ENCODE results near the gene MISP3.

Gene MISP3

DNA sequence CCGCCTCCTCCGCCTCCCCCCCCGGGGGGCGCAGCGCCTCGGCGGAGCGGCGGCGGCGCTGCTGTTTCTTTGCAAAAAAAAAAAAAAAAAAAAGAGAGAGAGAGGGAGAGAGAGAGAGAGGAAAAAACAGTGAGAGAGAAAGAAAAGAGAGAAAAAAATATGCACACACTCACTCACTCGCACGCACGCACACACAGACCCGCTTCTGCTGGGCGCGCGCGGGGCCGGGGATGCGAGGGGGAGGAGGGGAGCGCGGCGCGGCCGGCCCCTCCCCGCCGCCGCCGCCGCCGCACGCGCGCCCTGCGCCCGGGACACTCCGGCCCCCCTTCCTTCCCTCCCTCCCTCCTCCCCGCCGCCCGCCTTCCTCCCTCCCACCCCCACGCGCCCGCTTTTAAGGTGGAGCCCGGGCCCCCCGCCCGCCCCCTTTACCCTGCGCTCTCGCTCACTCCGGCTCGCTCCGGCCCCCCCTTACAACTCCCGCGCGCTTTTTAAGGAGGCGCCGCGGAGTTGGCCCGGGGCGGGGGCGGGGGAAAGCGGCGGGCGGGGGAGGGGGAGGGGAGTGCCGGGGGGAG is 18.0 kb downstream of the MISP3 start, which contains the start of gene SAMD1 (continued):
- TF ChIP-seq, protein P1, sequence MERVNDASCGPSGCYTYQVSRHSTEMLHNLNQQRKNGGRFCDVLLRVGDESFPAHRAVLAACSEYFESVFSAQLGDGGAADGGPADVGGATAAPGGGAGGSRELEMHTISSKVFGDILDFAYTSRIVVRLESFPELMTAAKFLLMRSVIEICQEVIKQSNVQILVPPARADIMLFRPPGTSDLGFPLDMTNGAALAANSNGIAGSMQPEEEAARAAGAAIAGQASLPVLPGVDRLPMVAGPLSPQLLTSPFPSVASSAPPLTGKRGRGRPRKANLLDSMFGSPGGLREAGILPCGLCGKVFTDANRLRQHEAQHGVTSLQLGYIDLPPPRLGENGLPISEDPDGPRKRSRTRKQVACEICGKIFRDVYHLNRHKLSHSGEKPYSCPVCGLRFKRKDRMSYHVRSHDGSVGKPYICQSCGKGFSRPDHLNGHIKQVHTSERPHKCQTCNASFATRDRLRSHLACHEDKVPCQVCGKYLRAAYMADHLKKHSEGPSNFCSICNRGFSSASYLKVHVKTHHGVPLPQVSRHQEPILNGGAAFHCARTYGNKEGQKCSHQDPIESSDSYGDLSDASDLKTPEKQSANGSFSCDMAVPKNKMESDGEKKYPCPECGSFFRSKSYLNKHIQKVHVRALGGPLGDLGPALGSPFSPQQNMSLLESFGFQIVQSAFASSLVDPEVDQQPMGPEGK (CRISPR knock-in tag; IDR thresholded peaks at IDR 0.05; ENCODE audit: borderline replicate concordance), result no peak
- TF ChIP-seq SNAI2 (CRISPR knock-in tag; IDR thresholded peaks at IDR 0.05), result no peak
- no peak for TF ChIP-seq ZNF8 (CRISPR knock-in tag; IDR thresholded peaks at IDR 0.05)
- no peak for TF ChIP-seq ISL1 (CRISPR knock-in tag; IDR thresholded peaks at IDR 0.05)
- no peak for TF ChIP-seq ZC3H10 (CRISPR knock-in tag; IDR thresholded peaks at IDR 0.05)
- no peak for TF ChIP-seq ZFP3 (CRISPR knock-in tag; IDR thresholded peaks at IDR 0.05)
- no peak for TF ChIP-seq TOX (CRISPR knock-in tag; IDR thresholded peaks at IDR 0.05; ENCODE audit: borderline replicate concordance)
- TF ChIP-seq, protein P2, sequence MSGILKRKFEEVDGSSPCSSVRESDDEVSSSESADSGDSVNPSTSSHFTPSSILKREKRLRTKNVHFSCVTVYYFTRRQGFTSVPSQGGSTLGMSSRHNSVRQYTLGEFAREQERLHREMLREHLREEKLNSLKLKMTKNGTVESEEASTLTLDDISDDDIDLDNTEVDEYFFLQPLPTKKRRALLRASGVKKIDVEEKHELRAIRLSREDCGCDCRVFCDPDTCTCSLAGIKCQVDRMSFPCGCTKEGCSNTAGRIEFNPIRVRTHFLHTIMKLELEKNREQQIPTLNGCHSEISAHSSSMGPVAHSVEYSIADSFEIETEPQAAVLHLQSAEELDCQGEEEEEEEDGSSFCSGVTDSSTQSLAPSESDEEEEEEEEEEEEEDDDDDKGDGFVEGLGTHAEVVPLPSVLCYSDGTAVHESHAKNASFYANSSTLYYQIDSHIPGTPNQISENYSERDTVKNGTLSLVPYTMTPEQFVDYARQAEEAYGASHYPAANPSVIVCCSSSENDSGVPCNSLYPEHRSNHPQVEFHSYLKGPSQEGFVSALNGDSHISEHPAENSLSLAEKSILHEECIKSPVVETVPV (CRISPR knock-in tag; IDR thresholded peaks at IDR 0.05), result no peak
- TF ChIP-seq ZNF70 (CRISPR knock-in tag; IDR thresholded peaks at IDR 0.05), result no peak
- TF ChIP-seq, protein P3, sequence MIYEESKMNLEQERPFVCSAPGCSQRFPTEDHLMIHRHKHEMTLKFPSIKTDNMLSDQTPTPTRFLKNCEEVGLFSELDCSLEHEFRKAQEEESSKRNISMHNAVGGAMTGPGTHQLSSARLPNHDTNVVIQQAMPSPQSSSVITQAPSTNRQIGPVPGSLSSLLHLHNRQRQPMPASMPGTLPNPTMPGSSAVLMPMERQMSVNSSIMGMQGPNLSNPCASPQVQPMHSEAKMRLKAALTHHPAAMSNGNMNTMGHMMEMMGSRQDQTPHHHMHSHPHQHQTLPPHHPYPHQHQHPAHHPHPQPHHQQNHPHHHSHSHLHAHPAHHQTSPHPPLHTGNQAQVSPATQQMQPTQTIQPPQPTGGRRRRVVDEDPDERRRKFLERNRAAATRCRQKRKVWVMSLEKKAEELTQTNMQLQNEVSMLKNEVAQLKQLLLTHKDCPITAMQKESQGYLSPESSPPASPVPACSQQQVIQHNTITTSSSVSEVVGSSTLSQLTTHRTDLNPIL (CRISPR knock-in tag; IDR thresholded peaks at IDR 0.05; ENCODE audit: low read depth), result no peak
- no peak for TF ChIP-seq OSR1 (CRISPR knock-in tag; IDR thresholded peaks at IDR 0.05)
- TF ChIP-seq ESRRG (CRISPR knock-in tag; IDR thresholded peaks at IDR 0.05), result no peak

DNA sequence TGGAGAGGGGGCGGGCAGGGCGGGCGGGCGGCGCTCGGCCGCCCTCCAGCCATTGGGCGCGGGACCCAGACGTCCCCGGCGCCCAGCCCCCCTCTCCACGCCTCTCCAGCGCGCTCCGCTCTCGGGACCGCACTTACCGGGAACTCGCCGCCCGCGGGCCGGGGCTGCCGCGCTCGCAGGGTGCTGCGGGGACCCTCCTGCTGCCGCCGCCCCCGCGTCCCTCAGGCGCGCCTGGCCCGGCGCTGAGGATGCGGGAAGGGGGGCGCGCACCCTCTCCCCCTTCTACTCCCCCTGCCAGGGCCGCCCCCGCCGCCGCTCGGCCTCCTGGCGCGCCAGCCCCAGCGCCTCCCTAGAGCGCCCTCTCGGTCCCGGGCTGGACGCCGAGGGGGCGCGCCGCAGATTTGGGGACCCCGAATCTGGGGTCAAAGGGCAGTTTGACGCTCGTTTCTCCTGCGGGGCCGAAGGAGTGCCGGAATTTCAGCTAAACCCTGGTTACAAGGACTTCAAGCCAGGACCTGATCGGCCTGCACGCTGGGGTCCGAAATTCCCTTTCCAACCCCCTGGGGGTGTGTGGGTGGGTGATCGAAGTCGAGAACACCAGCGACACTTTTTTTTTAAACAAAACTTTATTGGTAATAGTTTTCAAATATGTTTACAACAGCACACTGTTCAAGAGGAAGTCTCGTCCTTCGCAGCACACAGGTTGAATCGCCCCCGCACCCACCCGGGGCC is 18.7 kb downstream of the MISP3 start:
- TF ChIP-seq ESRRG (CRISPR knock-in tag; IDR thresholded peaks at IDR 0.05) (no peak), ZNF565 (CRISPR knock-in tag; conservative IDR thresholded peaks at IDR 0.05; ENCODE audit: low read depth) (no peak), CSDC2 (CRISPR knock-in tag; IDR thresholded peaks at IDR 0.05) (no peak)
- ATAC-seq, result peak; percentile 76

DNA sequence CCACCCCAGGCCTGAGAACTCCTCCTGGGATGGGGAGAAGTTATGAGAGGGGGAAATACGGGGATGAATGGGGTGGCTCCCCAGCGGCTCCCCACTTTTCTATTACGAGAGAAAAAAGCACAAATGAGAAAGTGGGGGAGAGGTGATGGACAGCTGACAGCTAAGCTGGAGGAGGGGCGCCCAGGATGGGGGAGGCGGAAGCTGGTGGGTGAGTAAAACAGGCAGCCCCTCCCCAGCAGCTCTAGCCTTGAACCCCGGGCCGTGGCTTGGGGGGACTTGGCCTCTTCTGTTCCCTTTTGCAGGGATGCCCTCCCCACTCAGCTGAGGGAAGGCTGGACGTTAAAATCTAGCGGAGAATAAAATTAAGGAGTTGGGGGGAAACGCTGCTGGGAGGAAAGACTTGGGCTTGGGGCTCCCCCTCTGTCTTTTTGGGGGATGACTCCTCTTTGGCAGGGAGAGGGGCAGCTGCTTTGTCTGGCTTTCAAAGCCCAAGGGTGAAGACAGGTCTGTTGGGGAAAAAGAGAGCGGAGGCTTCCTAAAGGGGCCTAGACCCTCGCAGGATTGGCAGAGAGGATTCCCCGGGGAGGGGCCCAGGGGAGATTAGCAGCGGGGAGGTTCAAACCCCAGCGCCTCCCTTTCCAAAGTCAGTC is 19.4 kb downstream of the MISP3 start:
- TF ChIP-seq ZNF565 (CRISPR knock-in tag; conservative IDR thresholded peaks at IDR 0.05; ENCODE audit: low read depth) (no peak), ZNF8 (CRISPR knock-in tag; IDR thresholded peaks at IDR 0.05) (no peak), ZC3H10 (CRISPR knock-in tag; IDR thresholded peaks at IDR 0.05) (no peak), ISL1 (CRISPR knock-in tag; IDR thresholded peaks at IDR 0.05) (no peak), SNAI2 (CRISPR knock-in tag; IDR thresholded peaks at IDR 0.05) (no peak)
- TF ChIP-seq, protein P2 (CRISPR knock-in tag; IDR thresholded peaks at IDR 0.05), result no peak
- TF ChIP-seq, protein P1 (CRISPR knock-in tag; IDR thresholded peaks at IDR 0.05; ENCODE audit: borderline replicate concordance), result no peak
- no peak; the same call in 2 of the 3 replicates for ATAC-seq

DNA sequence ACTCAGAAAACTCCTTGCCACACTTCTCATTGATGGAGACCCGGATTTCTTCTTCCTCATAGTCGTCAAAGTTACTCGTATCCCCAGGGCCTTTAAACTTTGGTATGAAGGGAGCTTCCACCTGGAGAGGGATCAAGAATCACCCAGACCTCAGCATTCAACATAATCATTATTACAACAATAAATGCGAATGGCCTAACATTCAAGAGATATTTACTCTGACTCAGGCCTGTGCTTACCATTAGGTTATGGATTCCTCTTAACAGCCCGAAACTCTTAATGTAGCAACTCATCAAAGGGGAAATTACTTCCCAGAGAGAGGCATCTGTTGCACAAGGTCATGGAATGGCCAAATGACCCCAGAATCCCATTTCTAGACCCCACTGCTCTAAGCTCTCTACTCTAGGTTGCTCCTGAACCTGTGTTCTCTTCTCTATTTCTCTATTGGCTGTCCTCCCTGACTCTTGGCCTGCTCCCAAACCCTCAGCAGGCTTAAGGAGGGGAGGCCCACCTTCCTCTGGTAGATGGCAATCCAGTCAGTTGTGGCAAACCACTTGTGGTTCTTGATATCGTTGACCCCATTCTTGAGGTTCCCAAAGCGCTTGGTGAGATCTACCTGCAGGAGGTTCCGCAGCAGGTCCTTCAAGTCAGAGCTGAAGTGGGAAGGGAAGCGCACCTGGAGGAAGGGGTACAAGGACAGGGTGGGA is 20.7 kb downstream of the MISP3 start:
- no peak for ATAC-seq
- peak; percentile 62; the same call in 1 of the 2 replicates for TF ChIP-seq ZNF8 (CRISPR knock-in tag; IDR thresholded peaks at IDR 0.05)
- no peak for TF ChIP-seq ARNTL (CRISPR knock-in tag; IDR thresholded peaks at IDR 0.05; ENCODE audit: borderline replicate concordance, low read depth)

Measured in SK-N-SH treated with all-trans-retinoic acid at 6 μM for 48 hours (cell line).